Upper lobe of left lung (tissue), 4 donors: ENCODE data around the gene PABPN1.

Source experiments
- EP300 ChIP-seq, 4 donors: sonication (generic); formaldehyde crosslinking; IDR thresholded peaks; one replicate each; pipeline ENCODE4 v1.5.1; 2017; ENCODE audit warnings: antibody characterized with exemption in 4 of 4, control low read depth in 2 of 4
- POLR2A ChIP-seq, 4 donors: fragments of 450-650 bp; IDR thresholded peaks; one replicate each; pipeline ENCODE4 v1.5.1; 2016 to 2017; ENCODE audit warnings: antibody characterized with exemption in 4 of 4, mild to moderate bottlenecking in 2 of 4
- POLR2AphosphoS5 ChIP-seq, 2 donors: sonication (generic); formaldehyde crosslinking; IDR thresholded peaks; one replicate each; pipeline ENCODE4 v1.5.1; 2017; ENCODE audit warnings: antibody characterized with exemption in 2 of 2
- TF ChIP-seq, protein P1 (sequence below), 6 experiments: fragments of 450-650 bp in 4 of 6; fragments of 200-600 bp in 2 of 6; sonication (generic) in 2 of 6; IDR thresholded peaks; one replicate each; pipeline ENCODE4 v1.5.1; 2016 to 2019; ENCODE audit warnings: antibody characterized with exemption in 6 of 6

DNA sequence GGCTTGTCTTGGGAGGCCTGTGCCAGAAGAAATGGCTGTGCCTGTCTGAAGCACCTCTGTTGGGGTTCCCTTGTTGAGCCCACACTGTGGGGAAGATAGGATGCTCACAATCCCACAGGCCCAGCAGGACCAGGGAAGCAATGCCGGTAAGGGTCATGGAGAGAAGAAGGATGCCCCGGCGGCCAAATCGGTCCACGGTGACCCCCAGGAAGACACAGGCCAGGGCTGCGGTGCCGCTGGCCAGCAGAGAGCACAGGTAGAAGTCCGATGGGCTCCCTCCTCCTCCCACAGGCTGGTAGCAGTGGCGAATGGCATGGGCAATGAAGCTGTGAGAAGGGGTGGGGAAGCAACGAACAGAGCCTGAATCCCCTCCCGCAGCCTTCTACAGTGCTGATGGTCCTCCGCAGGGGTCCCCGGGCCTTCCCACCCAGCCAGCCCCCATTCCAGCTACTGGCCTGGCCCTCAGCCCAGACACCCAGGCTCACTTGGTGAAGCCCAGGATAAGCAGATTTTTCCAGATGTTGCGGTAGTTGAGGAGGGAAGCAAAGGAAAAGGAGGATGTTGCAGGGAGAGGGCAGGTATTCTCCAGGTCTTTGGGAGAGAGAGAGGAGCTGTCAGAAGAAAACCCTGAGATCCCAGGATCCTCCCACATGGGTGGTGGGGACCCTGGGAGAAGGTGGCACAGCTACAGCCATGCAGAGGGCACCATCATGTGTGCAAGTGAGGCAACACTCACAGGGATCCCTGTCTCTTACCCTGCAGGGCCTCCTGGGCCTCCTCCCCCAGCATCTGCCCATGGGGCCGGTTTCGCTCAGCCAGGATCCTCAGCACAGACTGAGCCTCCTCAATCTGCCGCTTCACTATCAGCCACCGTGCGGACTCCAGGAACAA, 26.4 kb downstream of the PABPN1 start:
- TF ChIP-seq, protein P1, sequence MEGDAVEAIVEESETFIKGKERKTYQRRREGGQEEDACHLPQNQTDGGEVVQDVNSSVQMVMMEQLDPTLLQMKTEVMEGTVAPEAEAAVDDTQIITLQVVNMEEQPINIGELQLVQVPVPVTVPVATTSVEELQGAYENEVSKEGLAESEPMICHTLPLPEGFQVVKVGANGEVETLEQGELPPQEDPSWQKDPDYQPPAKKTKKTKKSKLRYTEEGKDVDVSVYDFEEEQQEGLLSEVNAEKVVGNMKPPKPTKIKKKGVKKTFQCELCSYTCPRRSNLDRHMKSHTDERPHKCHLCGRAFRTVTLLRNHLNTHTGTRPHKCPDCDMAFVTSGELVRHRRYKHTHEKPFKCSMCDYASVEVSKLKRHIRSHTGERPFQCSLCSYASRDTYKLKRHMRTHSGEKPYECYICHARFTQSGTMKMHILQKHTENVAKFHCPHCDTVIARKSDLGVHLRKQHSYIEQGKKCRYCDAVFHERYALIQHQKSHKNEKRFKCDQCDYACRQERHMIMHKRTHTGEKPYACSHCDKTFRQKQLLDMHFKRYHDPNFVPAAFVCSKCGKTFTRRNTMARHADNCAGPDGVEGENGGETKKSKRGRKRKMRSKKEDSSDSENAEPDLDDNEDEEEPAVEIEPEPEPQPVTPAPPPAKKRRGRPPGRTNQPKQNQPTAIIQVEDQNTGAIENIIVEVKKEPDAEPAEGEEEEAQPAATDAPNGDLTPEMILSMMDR (IDR thresholded peaks at IDR 0.05): no peak
- TF ChIP-seq POLR2A (IDR thresholded peaks at IDR 0.05): no peak
- TF ChIP-seq EP300 (IDR thresholded peaks at IDR 0.05): no peak
- no peak for TF ChIP-seq POLR2AphosphoS5 (IDR thresholded peaks at IDR 0.05)
